ENCODE data around the gene PDHA1. TPM values are rescaled to one million over a fixed set of nuclear protein-coding genes. Genes with fewer than 3 reads are reported as not detected.

PDHA1 gene
- total and polyA plus RNA-seq, 2 of the 8 experiments (the other 6 are each of a cell fraction or from before 2014, with no cell fraction given) = 128 to 225 TPM

DNA sequence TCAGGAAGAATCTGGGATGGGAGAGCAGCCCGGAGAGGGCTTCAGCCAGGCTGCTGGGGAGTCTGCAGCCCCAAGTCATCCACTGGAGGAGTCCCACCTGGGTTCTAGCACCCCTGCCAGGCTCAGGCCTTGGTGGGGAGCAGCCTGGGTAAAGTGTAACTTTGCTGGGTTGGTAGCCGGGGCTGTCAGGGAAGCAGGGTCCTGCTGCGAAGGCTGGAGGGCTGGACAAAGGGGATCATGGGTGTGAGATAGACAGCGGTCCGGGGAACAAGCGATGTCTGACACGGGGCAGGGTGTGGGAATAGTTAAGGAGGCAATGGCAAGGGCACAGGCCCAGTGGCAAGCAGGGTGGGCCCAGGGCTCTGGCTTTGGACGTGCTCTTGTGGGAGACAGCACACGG lies 37.6 kb downstream of the PDHA1 start (continued):
- TF ChIP-seq, protein P1, sequence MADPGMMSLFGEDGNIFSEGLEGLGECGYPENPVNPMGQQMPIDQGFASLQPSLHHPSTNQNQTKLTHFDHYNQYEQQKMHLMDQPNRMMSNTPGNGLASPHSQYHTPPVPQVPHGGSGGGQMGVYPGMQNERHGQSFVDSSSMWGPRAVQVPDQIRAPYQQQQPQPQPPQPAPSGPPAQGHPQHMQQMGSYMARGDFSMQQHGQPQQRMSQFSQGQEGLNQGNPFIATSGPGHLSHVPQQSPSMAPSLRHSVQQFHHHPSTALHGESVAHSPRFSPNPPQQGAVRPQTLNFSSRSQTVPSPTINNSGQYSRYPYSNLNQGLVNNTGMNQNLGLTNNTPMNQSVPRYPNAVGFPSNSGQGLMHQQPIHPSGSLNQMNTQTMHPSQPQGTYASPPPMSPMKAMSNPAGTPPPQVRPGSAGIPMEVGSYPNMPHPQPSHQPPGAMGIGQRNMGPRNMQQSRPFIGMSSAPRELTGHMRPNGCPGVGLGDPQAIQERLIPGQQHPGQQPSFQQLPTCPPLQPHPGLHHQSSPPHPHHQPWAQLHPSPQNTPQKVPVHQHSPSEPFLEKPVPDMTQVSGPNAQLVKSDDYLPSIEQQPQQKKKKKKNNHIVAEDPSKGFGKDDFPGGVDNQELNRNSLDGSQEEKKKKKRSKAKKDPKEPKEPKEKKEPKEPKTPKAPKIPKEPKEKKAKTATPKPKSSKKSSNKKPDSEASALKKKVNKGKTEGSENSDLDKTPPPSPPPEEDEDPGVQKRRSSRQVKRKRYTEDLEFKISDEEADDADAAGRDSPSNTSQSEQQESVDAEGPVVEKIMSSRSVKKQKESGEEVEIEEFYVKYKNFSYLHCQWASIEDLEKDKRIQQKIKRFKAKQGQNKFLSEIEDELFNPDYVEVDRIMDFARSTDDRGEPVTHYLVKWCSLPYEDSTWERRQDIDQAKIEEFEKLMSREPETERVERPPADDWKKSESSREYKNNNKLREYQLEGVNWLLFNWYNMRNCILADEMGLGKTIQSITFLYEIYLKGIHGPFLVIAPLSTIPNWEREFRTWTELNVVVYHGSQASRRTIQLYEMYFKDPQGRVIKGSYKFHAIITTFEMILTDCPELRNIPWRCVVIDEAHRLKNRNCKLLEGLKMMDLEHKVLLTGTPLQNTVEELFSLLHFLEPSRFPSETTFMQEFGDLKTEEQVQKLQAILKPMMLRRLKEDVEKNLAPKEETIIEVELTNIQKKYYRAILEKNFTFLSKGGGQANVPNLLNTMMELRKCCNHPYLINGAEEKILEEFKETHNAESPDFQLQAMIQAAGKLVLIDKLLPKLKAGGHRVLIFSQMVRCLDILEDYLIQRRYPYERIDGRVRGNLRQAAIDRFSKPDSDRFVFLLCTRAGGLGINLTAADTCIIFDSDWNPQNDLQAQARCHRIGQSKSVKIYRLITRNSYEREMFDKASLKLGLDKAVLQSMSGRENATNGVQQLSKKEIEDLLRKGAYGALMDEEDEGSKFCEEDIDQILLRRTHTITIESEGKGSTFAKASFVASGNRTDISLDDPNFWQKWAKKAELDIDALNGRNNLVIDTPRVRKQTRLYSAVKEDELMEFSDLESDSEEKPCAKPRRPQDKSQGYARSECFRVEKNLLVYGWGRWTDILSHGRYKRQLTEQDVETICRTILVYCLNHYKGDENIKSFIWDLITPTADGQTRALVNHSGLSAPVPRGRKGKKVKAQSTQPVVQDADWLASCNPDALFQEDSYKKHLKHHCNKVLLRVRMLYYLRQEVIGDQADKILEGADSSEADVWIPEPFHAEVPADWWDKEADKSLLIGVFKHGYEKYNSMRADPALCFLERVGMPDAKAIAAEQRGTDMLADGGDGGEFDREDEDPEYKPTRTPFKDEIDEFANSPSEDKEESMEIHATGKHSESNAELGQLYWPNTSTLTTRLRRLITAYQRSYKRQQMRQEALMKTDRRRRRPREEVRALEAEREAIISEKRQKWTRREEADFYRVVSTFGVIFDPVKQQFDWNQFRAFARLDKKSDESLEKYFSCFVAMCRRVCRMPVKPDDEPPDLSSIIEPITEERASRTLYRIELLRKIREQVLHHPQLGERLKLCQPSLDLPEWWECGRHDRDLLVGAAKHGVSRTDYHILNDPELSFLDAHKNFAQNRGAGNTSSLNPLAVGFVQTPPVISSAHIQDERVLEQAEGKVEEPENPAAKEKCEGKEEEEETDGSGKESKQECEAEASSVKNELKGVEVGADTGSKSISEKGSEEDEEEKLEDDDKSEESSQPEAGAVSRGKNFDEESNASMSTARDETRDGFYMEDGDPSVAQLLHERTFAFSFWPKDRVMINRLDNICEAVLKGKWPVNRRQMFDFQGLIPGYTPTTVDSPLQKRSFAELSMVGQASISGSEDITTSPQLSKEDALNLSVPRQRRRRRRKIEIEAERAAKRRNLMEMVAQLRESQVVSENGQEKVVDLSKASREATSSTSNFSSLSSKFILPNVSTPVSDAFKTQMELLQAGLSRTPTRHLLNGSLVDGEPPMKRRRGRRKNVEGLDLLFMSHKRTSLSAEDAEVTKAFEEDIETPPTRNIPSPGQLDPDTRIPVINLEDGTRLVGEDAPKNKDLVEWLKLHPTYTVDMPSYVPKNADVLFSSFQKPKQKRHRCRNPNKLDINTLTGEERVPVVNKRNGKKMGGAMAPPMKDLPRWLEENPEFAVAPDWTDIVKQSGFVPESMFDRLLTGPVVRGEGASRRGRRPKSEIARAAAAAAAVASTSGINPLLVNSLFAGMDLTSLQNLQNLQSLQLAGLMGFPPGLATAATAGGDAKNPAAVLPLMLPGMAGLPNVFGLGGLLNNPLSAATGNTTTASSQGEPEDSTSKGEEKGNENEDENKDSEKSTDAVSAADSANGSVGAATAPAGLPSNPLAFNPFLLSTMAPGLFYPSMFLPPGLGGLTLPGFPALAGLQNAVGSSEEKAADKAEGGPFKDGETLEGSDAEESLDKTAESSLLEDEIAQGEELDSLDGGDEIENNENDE (IDR thresholded peaks at IDR 0.05; ENCODE audit: insufficient replicate concordance, low read length) = no peak
- TF ChIP-seq, protein P2, sequence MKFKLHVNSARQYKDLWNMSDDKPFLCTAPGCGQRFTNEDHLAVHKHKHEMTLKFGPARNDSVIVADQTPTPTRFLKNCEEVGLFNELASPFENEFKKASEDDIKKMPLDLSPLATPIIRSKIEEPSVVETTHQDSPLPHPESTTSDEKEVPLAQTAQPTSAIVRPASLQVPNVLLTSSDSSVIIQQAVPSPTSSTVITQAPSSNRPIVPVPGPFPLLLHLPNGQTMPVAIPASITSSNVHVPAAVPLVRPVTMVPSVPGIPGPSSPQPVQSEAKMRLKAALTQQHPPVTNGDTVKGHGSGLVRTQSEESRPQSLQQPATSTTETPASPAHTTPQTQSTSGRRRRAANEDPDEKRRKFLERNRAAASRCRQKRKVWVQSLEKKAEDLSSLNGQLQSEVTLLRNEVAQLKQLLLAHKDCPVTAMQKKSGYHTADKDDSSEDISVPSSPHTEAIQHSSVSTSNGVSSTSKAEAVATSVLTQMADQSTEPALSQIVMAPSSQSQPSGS (IDR thresholded peaks at IDR 0.05; ENCODE audit: low read length) = no peak
- TF ChIP-seq ASH2L (IDR thresholded peaks at IDR 0.05; ENCODE audit: low read length) (no peak), EGR1 (IDR thresholded peaks at IDR 0.05; ENCODE audit: borderline replicate concordance, low read depth, low read length) (no peak), SP1 (IDR thresholded peaks at IDR 0.05; ENCODE audit: low read depth, low read length) (no peak), CREB1 (IDR thresholded peaks at IDR 0.05) (no peak), CBX5 (IDR thresholded peaks at IDR 0.05; ENCODE audit: low read depth, low read length) (no peak), CHD1 (IDR thresholded peaks at IDR 0.05; ENCODE audit: low read depth, low read length) (no peak), TAF1 (IDR thresholded peaks at IDR 0.05; ENCODE audit: low read depth, low read length) (no peak)
- TF ChIP-seq, protein P3, sequence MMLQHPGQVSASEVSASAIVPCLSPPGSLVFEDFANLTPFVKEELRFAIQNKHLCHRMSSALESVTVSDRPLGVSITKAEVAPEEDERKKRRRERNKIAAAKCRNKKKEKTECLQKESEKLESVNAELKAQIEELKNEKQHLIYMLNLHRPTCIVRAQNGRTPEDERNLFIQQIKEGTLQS (IDR thresholded peaks at IDR 0.05; ENCODE audit: insufficient read depth, low read depth, low read length) = no peak

Data from H1 (cell line).